ENCODE data around the gene PHF24.

DNA sequence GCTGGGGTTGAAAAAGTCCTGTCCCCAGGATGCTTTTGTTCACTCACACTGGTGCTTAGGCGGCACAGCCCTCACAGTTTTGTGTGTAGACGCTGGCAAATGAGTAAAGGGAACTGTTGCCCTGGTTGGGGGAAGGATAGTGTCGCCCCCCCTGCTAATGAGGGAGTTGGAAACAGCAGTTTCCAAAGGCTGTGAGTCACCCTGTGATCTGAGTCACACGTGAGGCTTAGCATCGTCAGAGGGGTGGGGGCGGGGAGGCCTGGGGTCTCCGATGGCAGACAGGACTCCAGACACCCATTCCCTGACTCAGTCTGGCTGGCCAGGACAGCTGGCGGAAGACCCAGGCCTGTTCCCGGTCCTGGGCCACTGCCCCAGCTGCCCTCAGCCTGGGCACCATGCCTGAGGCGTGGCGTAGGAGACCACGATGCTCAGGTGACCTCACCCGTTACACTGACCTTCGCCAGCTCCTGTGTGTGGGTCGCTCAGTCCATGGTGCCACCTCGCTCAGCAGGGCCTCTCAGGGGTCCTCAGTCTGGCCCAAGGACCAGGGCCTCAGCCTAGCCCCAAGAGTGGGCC lies 34.4 kb downstream of the PHF24 start:
- TF ChIP-seq, protein P1, sequence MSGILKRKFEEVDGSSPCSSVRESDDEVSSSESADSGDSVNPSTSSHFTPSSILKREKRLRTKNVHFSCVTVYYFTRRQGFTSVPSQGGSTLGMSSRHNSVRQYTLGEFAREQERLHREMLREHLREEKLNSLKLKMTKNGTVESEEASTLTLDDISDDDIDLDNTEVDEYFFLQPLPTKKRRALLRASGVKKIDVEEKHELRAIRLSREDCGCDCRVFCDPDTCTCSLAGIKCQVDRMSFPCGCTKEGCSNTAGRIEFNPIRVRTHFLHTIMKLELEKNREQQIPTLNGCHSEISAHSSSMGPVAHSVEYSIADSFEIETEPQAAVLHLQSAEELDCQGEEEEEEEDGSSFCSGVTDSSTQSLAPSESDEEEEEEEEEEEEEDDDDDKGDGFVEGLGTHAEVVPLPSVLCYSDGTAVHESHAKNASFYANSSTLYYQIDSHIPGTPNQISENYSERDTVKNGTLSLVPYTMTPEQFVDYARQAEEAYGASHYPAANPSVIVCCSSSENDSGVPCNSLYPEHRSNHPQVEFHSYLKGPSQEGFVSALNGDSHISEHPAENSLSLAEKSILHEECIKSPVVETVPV (CRISPR knock-in tag; IDR thresholded peaks at IDR 0.05): no peak
- TF ChIP-seq BACH2 (CRISPR knock-in tag; IDR thresholded peaks at IDR 0.05; ENCODE audit: borderline replicate concordance): no peak
- TF ChIP-seq, protein P2, sequence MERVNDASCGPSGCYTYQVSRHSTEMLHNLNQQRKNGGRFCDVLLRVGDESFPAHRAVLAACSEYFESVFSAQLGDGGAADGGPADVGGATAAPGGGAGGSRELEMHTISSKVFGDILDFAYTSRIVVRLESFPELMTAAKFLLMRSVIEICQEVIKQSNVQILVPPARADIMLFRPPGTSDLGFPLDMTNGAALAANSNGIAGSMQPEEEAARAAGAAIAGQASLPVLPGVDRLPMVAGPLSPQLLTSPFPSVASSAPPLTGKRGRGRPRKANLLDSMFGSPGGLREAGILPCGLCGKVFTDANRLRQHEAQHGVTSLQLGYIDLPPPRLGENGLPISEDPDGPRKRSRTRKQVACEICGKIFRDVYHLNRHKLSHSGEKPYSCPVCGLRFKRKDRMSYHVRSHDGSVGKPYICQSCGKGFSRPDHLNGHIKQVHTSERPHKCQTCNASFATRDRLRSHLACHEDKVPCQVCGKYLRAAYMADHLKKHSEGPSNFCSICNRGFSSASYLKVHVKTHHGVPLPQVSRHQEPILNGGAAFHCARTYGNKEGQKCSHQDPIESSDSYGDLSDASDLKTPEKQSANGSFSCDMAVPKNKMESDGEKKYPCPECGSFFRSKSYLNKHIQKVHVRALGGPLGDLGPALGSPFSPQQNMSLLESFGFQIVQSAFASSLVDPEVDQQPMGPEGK (CRISPR knock-in tag; IDR thresholded peaks at IDR 0.05; ENCODE audit: borderline replicate concordance): peak; percentile 57; the same call in 1 of the 2 replicates
- TF ChIP-seq OSR1 (CRISPR knock-in tag; IDR thresholded peaks at IDR 0.05): no peak
- no peak for TF ChIP-seq ZFP3 (CRISPR knock-in tag; IDR thresholded peaks at IDR 0.05)
- TF ChIP-seq CSDC2 (CRISPR knock-in tag; IDR thresholded peaks at IDR 0.05): no peak
- TF ChIP-seq ZFP30 (CRISPR knock-in tag; IDR thresholded peaks at IDR 0.05): no peak
- TF ChIP-seq ZNF8 (CRISPR knock-in tag; IDR thresholded peaks at IDR 0.05): no peak
- TF ChIP-seq GLIS3 (CRISPR knock-in tag; IDR thresholded peaks at IDR 0.05): no peak
- no peak for TF ChIP-seq RARB (CRISPR knock-in tag; IDR thresholded peaks at IDR 0.05)
